ENCODE results near the gene ANXA2R.

ANXA2R gene

DNA sequence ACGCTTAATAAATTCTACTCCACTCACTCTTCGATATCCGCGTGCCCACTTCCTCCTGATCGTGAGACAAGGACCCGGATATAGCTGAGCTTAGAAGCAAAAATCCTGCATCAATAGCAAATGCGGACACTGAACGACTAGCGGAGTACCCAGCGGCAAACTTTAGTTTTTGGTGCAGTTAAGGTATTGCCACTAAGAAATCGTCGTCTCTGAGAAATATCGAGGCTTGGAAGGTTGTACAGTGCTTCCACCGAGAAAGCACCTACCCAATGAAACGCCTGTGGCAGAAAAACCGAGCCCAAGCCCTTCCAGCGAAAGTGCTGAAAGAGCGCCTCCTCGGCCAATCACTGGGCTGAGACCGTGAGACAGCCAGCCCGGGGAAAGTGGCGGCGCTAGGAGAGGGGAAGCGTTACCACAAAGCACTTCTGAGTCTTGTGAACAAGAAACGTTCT, 32.2 kb downstream of the ANXA2R start:
- peak; percentile 91 for DNase-seq
- in situ Hi-C loops (cut with MboI; ENCODE audit: low pct_unique_long_range_greater_than_20kb, low sequenced_read_pairs) = no loop called here

DNA sequence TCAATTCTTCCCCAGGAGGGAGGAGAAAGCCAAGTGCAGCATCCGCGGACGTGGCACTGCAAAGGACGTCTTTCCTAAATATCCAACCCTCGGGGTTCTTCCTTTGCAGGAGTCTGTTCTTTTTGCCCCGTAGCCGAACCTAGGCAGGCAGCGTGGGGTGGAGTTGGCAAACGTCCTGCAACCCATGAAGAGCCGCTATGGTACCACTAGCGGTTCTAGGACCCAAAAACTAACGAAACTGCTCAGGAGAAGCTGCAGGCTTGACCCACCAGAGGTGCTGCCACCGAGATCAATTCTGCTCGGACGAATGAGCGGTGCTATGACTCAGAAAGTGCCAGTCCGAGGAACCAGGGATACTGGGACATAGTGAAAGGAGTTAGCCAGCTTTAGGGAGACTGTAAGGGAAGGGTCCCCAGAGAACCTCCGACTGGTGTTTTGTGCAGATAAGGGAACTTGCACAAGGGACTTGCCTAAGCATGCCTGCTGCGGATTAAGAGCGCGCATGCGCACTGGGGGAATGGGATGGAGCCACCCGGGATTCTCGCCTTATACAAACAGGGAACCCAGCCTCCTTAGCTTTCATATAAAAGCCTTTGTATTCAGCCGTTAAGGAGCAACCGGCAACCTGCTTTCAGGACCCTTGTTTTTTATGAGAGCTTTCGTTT, 32.7 kb downstream of the ANXA2R start:
- DNase-seq = peak; percentile 96
- in situ Hi-C loops (cut with MboI; ENCODE audit: low pct_unique_long_range_greater_than_20kb, low sequenced_read_pairs) = no loop called here

DNA sequence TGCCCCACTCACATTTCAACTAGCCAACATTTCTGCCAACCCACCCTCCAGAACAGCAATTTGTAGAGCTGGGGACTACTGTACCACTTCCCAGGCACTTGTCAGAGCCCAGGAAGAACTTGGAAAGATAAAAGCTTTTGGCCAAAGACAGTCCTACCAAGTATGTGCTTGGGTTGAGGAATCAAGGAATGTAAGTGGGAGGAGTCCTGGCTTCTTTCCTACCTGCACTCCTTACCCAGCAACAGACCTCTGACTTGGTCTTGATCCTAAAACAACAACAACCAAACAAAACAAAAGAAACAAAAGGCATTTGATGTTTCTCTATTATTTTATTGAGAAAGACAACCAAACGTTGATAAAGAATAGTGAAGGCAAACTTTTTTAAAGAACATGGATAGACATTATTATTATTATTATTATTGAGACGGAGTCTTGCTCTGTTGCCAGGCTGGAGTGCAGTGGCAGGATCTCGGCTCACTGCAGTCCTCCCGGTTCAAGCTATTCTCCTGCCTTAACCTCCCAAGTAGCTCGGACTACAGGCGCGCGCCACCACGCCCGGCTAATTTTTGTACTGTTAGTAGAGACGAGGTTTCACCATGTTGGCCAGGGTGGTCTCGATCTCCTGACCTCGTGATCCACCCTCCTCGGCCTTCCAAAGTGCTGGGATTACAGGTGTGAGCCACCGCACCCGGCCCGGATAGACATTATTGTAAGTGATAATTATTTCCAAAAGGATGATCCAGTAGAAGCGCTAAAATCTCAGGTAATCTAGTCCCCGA, 33.5 kb downstream of the ANXA2R start:
- in situ Hi-C loops (cut with MboI; ENCODE audit: low pct_unique_long_range_greater_than_20kb, low sequenced_read_pairs) = no loop called here
- DNase-seq = no peak

DNA sequence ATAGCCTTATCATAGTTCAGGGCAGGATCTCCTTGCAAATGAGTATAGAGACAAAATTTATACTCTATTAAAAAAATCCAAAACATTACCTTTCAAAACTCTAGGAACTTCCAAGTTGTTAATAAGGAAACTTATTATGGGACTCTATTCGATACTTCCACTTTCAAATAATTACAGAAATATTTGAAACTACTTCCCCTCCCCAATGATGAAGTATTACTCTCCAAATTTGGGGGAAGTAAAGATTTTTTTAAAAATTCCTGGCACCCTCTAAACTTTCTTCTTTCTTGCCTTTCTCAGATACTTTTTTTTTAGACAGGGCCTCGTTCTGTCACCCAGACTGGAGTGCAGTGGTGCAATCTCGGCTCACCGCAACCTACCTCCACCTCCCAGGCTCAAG, 35.1 kb downstream of the ANXA2R start:
- in situ Hi-C loops (cut with MboI; ENCODE audit: low pct_unique_long_range_greater_than_20kb, low sequenced_read_pairs) = no loop called here
- no peak for DNase-seq

DNA sequence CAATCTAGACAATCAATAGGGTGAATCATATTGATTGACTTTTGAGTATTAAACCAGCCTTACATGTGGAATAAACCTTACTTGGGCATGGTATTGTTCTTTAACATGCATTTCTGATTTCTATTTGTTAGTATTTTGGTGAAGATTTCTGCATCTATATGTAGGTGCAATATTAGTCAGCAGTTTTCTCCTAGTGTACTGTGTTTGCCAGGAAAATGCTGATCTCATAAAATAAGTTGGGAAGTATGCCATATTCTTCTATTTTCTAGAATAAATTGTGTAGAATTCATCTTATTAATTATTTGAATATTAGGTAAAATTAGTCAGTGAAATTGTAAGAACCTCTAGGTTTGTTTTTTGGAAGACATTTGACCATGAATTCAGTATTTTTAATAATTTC, 38.4 kb downstream of the ANXA2R start:
- in situ Hi-C loops (cut with MboI; ENCODE audit: low pct_unique_long_range_greater_than_20kb, low sequenced_read_pairs) = no loop called here
- no peak for DNase-seq

DNA sequence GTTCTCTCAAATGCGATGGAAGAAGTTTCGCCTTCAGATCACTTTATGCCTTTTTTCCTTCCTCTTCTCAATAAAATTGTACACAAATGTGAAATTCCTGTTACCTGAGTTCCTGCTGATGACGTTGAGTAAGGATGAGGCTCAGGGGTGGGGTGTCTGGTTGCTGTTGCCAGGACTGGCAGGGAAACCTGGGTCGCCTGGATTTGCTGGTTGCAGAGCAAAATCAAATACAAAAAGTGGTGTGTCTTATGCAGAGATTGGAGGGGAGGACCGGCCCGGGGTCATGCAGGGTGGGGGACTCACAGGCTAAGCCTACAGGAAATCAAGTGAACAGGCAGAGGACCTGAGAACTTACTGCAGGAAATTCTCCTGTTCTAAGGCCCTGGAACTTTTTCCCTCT, 39.2 kb downstream of the ANXA2R start:
- in situ Hi-C loops (cut with MboI; ENCODE audit: low pct_unique_long_range_greater_than_20kb, low sequenced_read_pairs) = no loop called here
- no peak for DNase-seq

DNA sequence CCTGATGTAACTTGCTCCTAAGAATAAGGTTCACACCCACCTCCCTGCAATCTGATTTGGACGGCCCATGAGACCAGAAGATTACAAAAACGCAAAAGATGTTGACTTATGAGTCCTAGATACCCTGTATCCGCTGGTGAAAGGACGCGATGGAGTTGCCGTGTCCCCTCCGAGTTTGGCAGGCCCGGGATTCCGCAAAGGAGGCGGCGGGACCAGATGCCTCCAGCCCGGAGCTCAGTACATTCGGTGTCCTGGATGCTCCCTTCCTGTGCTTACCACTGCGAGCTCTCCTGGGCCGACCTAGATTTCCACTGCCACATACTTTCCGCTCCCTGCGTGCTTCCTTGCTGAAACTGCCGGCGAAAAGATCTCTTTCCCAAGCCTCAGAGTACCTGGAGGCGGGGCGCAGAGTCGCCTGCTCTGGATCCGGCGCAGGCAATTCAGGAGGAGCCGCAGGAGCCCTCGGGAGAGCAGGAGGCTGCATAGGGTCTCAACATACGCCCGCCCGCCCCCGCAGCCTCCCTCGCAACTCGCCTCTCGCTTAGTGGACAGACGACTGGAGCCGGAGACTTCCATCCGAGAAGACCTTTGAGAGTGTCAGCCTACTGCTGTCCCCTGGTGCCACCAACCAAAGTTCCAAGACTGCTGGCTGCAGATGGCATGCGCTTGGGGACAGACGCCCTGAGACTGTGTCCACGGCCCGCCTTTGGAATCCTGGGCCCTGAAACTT, 39.8 kb downstream of the ANXA2R start:
- in situ Hi-C loops (cut with MboI; ENCODE audit: low pct_unique_long_range_greater_than_20kb, low sequenced_read_pairs) = no loop called here
- DNase-seq = no peak

DNA sequence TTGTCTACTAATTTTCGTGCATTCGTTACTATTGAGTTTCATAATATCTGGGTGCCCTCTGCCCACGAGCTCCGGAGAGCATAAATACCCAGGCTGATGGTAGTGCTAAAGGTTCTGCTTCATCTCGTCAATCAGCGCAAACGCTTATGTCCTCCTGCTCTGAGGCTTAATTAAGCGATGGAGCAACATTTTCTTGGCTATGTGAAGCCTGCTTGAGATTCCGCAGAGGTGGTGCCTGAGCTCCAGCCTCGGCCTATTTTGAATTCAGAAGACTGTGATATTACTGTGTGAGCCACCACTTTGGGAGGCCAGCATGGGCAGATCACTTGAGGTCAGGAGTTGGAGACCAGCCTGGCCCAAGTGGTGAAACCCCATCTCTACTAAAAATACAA, 44.8 kb downstream of the ANXA2R start:
- DNase-seq = no peak
- in situ Hi-C loops (cut with MboI; ENCODE audit: low pct_unique_long_range_greater_than_20kb, low sequenced_read_pairs) = no loop called here

DNA sequence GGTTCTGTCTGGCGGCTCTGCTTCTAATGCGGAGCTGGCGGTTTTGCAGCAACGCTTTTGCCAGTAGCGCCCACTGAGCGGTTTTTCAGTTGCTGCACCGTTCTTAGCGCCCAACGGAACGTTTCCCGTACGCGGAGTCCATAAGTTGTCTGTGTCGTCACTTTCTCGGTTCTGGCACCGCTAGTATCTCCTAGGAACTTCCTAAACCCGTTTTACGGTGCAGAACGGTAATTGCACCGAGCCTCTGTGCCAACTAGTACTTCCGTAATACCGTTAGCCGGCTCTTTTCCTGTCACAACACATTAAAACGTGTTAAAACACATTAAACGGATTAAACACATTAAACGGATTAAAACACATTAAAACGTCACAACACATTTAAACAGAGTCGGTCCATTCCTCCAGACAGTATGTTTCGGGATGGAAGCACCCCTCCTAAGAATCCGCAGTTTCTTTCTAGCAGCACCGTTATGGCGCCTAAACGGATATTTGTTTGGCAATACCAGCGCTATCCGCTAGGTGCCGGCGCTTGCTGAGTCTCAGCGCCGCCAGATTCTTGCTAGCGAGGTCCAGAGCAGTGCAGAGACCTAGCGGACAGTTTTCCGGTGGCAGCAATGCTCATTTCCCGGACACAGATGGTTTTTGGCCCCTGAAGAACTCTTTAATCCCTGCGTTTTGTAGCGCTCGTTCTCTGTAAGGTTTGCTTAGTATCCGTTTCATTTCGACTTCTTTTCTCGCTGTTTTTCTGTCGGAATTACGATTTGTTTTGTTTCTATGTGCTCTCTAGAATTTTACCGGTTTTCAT, 45.4 kb downstream of the ANXA2R start:
- in situ Hi-C loops (cut with MboI; ENCODE audit: low pct_unique_long_range_greater_than_20kb, low sequenced_read_pairs) = no loop called here
- peak; percentile 97 for DNase-seq

DNA sequence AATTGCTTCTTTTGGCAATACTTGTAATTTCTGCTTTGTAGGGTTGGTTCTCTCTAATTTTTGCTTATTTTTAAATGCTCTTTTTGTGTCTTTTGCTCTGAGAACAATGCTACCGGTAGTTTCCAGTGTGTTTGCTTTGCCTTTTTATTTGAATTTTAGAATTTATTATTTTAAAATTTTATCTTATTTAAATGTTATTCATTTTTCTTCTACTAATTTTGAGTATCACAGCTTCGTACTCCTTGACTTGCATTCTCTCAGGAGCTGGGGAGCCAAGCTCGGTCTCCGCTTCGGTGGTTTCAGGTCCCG, 45.9 kb downstream of the ANXA2R start:
- no peak for DNase-seq
- in situ Hi-C loops (cut with MboI; ENCODE audit: low pct_unique_long_range_greater_than_20kb, low sequenced_read_pairs) = no loop called here

DNA sequence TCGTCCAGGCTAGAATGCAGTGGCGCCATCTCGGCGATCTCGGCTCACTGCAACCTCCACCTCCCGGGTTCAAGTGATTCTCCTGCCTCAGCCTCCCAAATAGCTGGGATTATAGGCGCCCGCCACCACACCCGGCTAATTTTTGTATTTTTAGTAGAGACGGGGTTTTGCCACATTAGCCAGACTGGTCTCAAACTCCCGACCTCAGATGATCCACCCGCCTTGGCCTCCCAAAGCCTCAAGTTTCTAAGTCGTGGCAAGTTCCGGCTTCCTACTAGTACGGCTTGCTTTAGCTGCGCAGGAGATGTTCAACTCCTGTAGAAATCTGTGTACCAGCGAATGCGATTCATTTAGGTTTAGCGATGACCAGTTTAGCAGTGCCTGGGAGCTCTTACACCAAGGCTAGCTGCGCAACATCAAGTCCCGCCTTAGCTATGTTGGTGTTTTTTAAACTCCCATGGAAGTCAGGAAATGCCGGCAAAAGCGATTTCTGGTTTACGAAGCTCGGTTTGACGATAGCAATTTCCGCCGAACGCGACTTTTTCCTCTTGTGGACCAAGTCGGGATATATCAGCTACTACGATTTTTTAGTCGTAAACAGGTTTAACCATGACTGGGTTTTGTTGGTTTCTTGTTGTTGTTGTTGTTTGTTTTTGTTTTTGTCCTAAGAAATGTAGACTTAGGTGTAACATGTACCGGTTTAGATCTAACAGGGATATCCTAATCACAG, 46.4 kb downstream of the ANXA2R start:
- in situ Hi-C loops (cut with MboI; ENCODE audit: low pct_unique_long_range_greater_than_20kb, low sequenced_read_pairs) = no loop called here
- peak; percentile 78 for DNase-seq

DNA sequence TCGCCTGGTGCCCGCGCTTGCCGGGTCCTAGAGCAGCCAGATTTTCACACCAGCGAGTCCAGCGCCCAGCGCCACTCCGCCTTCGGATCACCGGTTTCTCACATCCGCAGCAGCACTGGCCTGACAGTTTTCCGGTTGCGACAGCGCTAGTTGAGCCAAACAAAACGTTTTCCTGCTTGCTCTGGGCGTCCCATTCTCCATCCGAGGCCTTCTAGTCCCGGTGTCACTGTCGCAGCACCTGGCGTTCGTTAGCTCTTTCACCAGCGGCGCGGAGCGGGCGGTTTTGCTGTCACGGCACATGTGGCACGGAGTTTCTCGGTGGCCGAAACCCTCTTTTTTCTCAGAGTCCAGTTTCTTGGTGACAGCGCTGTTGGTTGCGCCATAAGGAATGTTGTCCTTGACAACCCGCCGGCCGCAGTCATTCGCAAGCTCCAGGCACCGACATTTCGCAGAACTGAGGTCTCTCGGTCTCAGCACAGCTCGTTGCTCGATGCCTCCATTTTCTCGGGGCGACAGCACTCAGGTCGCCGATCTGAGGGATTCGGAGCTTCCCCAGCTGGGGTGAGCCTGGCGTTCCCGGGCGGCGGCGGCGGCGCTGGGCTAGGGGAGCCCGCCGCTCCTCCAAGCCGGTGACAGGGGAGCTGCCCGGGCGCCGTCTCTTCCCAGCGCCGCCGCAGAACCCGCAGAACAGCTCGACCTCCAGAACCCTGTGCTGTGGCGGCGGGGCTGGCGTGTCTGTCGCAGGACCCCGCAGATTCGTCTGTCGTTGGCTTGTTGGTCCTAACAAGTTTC, 47.8 kb downstream of the ANXA2R start:
- DNase-seq = peak; percentile 92
- in situ Hi-C loops (cut with MboI; ENCODE audit: low pct_unique_long_range_greater_than_20kb, low sequenced_read_pairs) = no loop called here

DNA sequence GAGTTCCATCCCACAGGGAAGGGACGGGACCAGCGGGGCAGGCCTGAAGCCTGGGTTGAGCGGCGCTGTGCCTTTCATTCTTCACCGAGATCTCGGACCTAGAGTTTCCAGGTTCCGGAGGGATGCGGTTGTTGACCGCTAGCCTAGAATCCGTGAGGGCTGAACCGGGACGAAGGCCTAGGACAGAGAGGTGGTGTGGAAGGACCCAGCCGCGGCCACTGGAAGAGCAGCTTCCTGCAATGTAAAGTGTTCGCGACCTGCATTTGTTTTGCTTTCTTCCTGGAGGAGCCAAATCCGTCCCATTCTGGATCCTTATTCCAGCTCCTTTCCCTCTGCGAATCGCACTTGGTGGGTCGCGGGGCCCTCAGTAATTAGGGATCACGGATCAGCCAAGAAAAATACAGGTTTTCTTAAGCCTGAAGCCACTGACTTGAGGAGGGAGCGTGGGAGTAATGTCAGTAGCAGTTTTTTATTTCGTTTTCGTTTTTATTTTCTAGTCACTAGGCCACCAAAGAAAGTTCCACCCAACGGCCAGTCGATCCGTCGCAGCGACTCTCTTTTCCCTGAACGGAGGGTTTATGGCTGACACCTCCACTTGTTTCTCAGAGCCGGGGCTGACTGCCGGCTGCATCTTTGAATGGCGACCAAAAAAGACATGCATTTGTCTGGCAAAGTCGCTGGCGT, 48.6 kb downstream of the ANXA2R start:
- in situ Hi-C loops (cut with MboI; ENCODE audit: low pct_unique_long_range_greater_than_20kb, low sequenced_read_pairs) = no loop called here
- no peak for DNase-seq

DNA sequence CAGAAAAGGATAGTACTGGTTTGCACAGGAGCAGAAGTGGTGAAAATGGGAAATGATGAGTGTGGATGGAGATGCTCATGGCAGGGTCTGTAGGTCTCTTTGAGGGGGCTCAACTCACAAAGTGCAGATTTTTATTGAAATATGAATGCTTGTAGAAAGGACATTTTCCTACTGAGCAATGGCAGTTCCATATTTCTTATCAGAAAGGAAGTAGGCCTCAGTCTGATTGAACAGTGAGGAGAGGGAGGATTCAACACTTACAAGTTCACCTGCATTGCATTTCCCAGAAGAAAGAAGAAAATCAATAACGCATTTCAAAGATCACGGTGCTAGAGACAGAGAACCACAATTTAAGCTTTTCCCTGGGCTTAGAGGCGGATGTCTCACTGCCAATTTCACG, 49.2 kb downstream of the ANXA2R start:
- in situ Hi-C loops (cut with MboI; ENCODE audit: low pct_unique_long_range_greater_than_20kb, low sequenced_read_pairs) = no loop called here
- DNase-seq = peak; percentile 27
